ENCODE measurements around the gene CBX1. TPM values are rescaled to one million over a fixed set of nuclear protein-coding genes. Genes with fewer than 3 reads are reported as not detected.

The CBX1 gene
- total RNA-seq, 2 experiments from 2014 or later, result 59.7 to 70.4 TPM

DNA sequence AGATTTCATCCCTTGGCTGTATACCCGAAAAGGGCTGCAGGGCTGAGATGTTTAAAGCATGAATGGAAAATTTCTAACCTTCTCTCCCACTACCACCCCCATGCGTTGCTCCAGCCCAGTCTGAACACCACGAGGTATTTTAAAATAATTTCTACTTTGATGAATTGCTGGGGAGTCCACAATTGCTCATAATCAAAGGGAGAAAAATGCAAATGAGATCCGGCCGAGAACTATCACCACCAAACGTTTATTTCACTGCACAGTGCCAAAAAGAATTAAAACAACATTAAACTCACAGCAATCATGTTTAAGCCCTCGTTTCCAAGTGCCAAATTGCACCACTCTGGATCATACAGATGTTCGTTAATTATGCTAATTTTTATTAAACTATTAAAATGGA lies 43.0 kb upstream of the CBX1 start:
- Histone ChIP-seq H3K9me2 (ENCODE audit: insufficient read depth, low read length) (no peaks in the 10 kb centered on the region), H3K4me2 (ENCODE audit: low read length) (peak overlapping the region; percentile 8; the same call in 1 of the 2 replicates), H3K9me3 (ENCODE audit: low read length) (no peaks in the 10 kb centered on the region), H3K27ac (ENCODE audit: low read depth, low read length, poor library complexity, severe bottlenecking) (no peak overlapping the region), H3K4me1 (ENCODE audit: insufficient read depth, low read length, poor library complexity, severe bottlenecking) (no peaks in the 10 kb centered on the region), H3K36me3 (ENCODE audit: insufficient read depth, low read length) (no peaks in the 10 kb centered on the region), H3K79me2 (ENCODE audit: insufficient read depth, low read depth, low read length) (no peaks in the 10 kb centered on the region), H3K4me3 (ENCODE audit: low read depth, low read length, poor library complexity, severe bottlenecking) (no peak overlapping the region), H2AFZ (ENCODE audit: low read length) (no peak overlapping the region), H4K20me1 (ENCODE audit: insufficient read depth, low read length) (no peaks in the 10 kb centered on the region)
- POLR2A ChIA-PET, result no interaction called here
- TF ChIP-seq EZH2phosphoT487 (IDR thresholded peaks at IDR 0.05; ENCODE audit: borderline replicate concordance, low read depth, low read length), result no peak
- TF ChIP-seq, protein P1, sequence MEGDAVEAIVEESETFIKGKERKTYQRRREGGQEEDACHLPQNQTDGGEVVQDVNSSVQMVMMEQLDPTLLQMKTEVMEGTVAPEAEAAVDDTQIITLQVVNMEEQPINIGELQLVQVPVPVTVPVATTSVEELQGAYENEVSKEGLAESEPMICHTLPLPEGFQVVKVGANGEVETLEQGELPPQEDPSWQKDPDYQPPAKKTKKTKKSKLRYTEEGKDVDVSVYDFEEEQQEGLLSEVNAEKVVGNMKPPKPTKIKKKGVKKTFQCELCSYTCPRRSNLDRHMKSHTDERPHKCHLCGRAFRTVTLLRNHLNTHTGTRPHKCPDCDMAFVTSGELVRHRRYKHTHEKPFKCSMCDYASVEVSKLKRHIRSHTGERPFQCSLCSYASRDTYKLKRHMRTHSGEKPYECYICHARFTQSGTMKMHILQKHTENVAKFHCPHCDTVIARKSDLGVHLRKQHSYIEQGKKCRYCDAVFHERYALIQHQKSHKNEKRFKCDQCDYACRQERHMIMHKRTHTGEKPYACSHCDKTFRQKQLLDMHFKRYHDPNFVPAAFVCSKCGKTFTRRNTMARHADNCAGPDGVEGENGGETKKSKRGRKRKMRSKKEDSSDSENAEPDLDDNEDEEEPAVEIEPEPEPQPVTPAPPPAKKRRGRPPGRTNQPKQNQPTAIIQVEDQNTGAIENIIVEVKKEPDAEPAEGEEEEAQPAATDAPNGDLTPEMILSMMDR (conservative IDR thresholded peaks at IDR 0.05; ENCODE audit: low read length), result no peak
- no peak for DNase-seq (ENCODE audit: low spot score)
- intact Hi-C loops (cut with micrococcal nuclease; ENCODE audit: unreplicated experiment), result no loop called here
- BruUV-seq (replicated peaks), result no TSS peak
- CTCF ChIA-PET (ENCODE audit: unreplicated experiment), result no interaction called here

- H3K4me3 ChIP-seq (ENCODE audit: low read depth, low read length, poor library complexity, severe bottlenecking), result no peak overlapping the region
- H3K4me1 ChIP-seq (ENCODE audit: insufficient read depth, low read length, poor library complexity, severe bottlenecking), result no peaks in the 10 kb centered on the region
- TF ChIP-seq, protein P1 (conservative IDR thresholded peaks at IDR 0.05; ENCODE audit: low read length), result no peak
- no peak for TF ChIP-seq EZH2phosphoT487 (IDR thresholded peaks at IDR 0.05; ENCODE audit: borderline replicate concordance, low read depth, low read length)
- H4K20me1 ChIP-seq (ENCODE audit: insufficient read depth, low read length), result no peaks in the 10 kb centered on the region
- ChIA-PET CTCF (ENCODE audit: unreplicated experiment) (no interaction called here), POLR2A (no interaction called here)
- H3K79me2 ChIP-seq (ENCODE audit: insufficient read depth, low read depth, low read length), result no peaks in the 10 kb centered on the region
- H3K36me3 ChIP-seq (ENCODE audit: insufficient read depth, low read length), result no peaks in the 10 kb centered on the region
- no peak for DNase-seq (ENCODE audit: low spot score)
- no peaks in the 10 kb centered on the region for H3K9me3 ChIP-seq (ENCODE audit: low read length)
- BruUV-seq (replicated peaks), result no TSS peak
- intact Hi-C loops (cut with micrococcal nuclease; ENCODE audit: unreplicated experiment), result no loop called here
- no peak overlapping the region for H3K4me2 ChIP-seq (ENCODE audit: low read length)
- no peak overlapping the region for H2AFZ ChIP-seq (ENCODE audit: low read length)
- no peaks in the 10 kb centered on the region for H3K9me2 ChIP-seq (ENCODE audit: insufficient read depth, low read length)
- H3K27ac ChIP-seq (ENCODE audit: low read depth, low read length, poor library complexity, severe bottlenecking), result no peak overlapping the region
Observed at GRCh38 chr17:48143629-48144028, 42.4 kb upstream of the CBX1 start.

- H3K4me2 ChIP-seq (ENCODE audit: low read length), result no peak overlapping the region
- H2AFZ ChIP-seq (ENCODE audit: low read length), result no peak overlapping the region
- BruUV-seq (replicated peaks), result no TSS peak
- H4K20me1 ChIP-seq (ENCODE audit: insufficient read depth, low read length), result no peaks in the 10 kb centered on the region
- H3K4me1 ChIP-seq (ENCODE audit: insufficient read depth, low read length, poor library complexity, severe bottlenecking), result no peaks in the 10 kb centered on the region
- no peaks in the 10 kb centered on the region for H3K79me2 ChIP-seq (ENCODE audit: insufficient read depth, low read depth, low read length)
- no peak overlapping the region for H3K27ac ChIP-seq (ENCODE audit: low read depth, low read length, poor library complexity, severe bottlenecking)
- ChIA-PET POLR2A (interaction anchor here (0.7 kb wide), 1 partner anchor 122 kb away, joined by 4 read pairs; no protein-coding TSS in a partner anchor), CTCF (ENCODE audit: unreplicated experiment) (no interaction called here)
- intact Hi-C loops (cut with micrococcal nuclease; ENCODE audit: unreplicated experiment), result no loop called here
- no peaks in the 10 kb centered on the region for H3K9me2 ChIP-seq (ENCODE audit: insufficient read depth, low read length)
- H3K4me3 ChIP-seq (ENCODE audit: low read depth, low read length, poor library complexity, severe bottlenecking), result no peak overlapping the region
- H3K36me3 ChIP-seq (ENCODE audit: insufficient read depth, low read length), result no peaks in the 10 kb centered on the region
- TF ChIP-seq, protein P1 (conservative IDR thresholded peaks at IDR 0.05; ENCODE audit: low read length), result no peak
- no peak for TF ChIP-seq EZH2phosphoT487 (IDR thresholded peaks at IDR 0.05; ENCODE audit: borderline replicate concordance, low read depth, low read length)
- DNase-seq (ENCODE audit: low spot score), result no peak
- H3K9me3 ChIP-seq (ENCODE audit: low read length), result no peaks in the 10 kb centered on the region
Observed at GRCh38 chr17:48139944-48140343, 38.7 kb upstream of the CBX1 start.

Data from OCI-LY7 (cell line).